Sigmoid colon (tissue), 7 donors: ENCODE data around the gene CACNG1. TPM values are rescaled to one million over a fixed set of nuclear protein-coding genes. Genes with fewer than 3 reads are reported as not detected.

Experiments
- DNase-seq: peaks from one replicate; pipeline ENCODE4 v3.0.0-alpha.2; 2019
- H3K27ac ChIP-seq, 4 donors: fragments of 200-600 bp; sonication (generic); one replicate each; pipeline ENCODE4 v1.5.1; 2016 to 2019; ENCODE audit warnings: mild to moderate bottlenecking in 1 of 4
- H3K27me3 ChIP-seq, 3 donors: fragments of 200-600 bp; sonication (generic); one replicate each; pipeline ENCODE4 v1.5.1; 2019; ENCODE audit warnings: mild to moderate bottlenecking in 1 of 3
- H3K36me3 ChIP-seq, 4 donors: fragments of 200-600 bp; sonication (generic); one replicate each; pipeline ENCODE4 v1.5.1; 2016 to 2019
- H3K4me1 ChIP-seq, 4 donors: fragments of 200-600 bp; sonication (generic); one replicate each; pipeline ENCODE4 v1.5.1; 2017 to 2019
- H3K4me3 ChIP-seq, 4 donors: fragments of 200-600 bp; sonication (generic); one replicate each; pipeline ENCODE4 v1.5.1; 2017 to 2019; ENCODE audit warnings: mild to moderate bottlenecking in 2 of 4, moderate library complexity in 1 of 4
- H3K9me3 ChIP-seq, 4 donors: fragments of 200-600 bp in 3 of 4; sonication (generic) in 3 of 4; one replicate each; pipeline versions ENCODE4 v1.5.1 to v1.6.1; 2013 to 2019
- EP300 ChIP-seq, 4 donors: sonication (generic); formaldehyde crosslinking; IDR thresholded peaks; one replicate each; pipeline ENCODE4 v1.6.1; 2017; ENCODE audit warnings: antibody characterized with exemption in 4 of 4
- POLR2A ChIP-seq, 2 donors: fragments of 450-650 bp; IDR thresholded peaks; one replicate each; pipeline ENCODE4 v1.6.1; 2016; ENCODE audit warnings: antibody characterized with exemption in 2 of 2, mild to moderate bottlenecking in 2 of 2, moderate library complexity in 2 of 2
- POLR2AphosphoS5 ChIP-seq, 4 donors: sonication (generic); formaldehyde crosslinking; IDR thresholded peaks; one replicate each; pipeline ENCODE4 v1.6.1; 2017; ENCODE audit warnings: antibody characterized with exemption in 4 of 4
- WGBS, 2 donors: extraction: QIAGEN DNeasy Blood & Tissue Kit; methylation state at CpG; one replicate each; pipeline ENCODE4 v1.1.7; 2013; 5-methylcytosine and 5-hydroxymethylcytosine counted together
- intact Hi-C: fragments of 100-400 bp; cut with DNase I; formaldehyde crosslinking; loops from one replicate; pipeline ENCODE4 v1.15.1; 2023
- polyA plus RNA-seq, 3 donors: library from polyadenylated mRNA; stranded (reverse); fragments of 200-250 nt; gene quantifications; one replicate each; pipeline ENCODE4 v1.2.3, GENCODE V29; 2013
- total RNA-seq, 4 donors: library from RNA; depleted of rRNA; stranded (reverse); fragments of >200 nt; gene quantifications; one replicate each; pipeline ENCODE4 v1.1.0, GENCODE V29; 2016
- TF ChIP-seq, protein P1 (sequence below), 4 experiments: fragments of 450-650 bp in 3 of 4; fragments of 200-600 bp in 1 of 4; IDR thresholded peaks; one replicate each; pipeline ENCODE4 v1.5.1; 2016 to 2019; ENCODE audit warnings: antibody characterized with exemption in 4 of 4, mild to moderate bottlenecking in 3 of 4, moderate library complexity in 2 of 4
- donor health status: healthy with polysubstance abuse.
- donor health status: Bipolar disorder and iron deficiency.
- donor health status: healthy.

CACNG1 gene, protein sequence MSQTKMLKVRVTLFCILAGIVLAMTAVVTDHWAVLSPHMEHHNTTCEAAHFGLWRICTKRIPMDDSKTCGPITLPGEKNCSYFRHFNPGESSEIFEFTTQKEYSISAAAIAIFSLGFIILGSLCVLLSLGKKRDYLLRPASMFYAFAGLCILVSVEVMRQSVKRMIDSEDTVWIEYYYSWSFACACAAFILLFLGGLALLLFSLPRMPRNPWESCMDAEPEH
- total RNA-seq, result not detected
- not detected for polyA plus RNA-seq

DNA sequence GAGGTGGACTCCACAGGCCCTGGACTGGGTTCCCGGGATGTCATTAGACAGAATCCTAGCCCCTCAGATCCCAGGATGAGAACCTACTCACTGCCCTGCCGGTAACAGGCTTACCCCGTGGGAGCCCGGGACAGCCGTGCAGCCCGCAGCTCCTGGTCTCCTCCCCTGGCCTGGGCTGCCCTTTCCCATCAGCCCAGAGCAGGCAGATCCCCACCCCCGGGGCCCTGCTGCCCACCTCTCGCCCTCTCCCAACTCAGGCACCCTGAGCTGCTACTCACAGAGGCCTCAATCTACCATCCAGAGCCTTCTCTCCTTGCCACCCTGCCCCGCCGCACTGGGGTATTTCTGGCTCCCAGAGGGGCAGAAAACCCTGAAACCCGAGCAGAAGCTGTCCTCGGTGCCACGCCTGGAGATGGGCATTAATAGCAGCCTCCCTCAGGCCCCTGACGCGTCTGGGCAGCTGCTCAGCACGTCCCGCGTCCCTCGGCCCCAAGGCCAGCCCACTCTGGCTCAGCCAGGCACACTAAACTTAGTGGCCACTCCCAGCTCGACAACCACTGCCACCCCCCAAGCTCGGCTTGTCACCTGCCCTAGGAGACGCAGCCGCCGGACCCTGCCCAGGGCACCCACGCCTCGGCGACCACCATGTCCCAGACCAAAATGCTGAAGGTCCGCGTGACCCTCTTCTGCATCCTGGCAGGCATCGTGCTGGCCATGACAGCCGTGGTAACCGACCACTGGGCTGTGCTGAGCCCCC is at the start of gene CACNG1:
Gene CACNG1, plus strand, starts transcription at position 539 of the 757 bp plus-strand sequence. Its CDS starts 107 bp downstream, at position 646.
- Histone ChIP-seq H3K27ac (no peak within 1 kb of the TSS), H3K4me3 (no peak within 1 kb of the TSS), H3K4me1 (no peaks in the 10 kb centered on the region), H3K36me3 (no peaks in the 10 kb centered on the region), H3K27me3 (no peaks in the 10 kb centered on the region), H3K9me3 (peaks cover 0 to 5% (median 5%) of the 10 kb centered on the region in 4 donors)
- intact Hi-C loops, result no loop called here
- DNase-seq, result no peak
- WGBS, 2 donors, result 93 to 94% methylated on average over 32 of the region's 32 CpGs
- TF ChIP-seq EP300 (IDR thresholded peaks at IDR 0.05) (no peak), POLR2AphosphoS5 (IDR thresholded peaks at IDR 0.05) (no peak), POLR2A (IDR thresholded peaks at IDR 0.05) (no peak)
- TF ChIP-seq, protein P1, sequence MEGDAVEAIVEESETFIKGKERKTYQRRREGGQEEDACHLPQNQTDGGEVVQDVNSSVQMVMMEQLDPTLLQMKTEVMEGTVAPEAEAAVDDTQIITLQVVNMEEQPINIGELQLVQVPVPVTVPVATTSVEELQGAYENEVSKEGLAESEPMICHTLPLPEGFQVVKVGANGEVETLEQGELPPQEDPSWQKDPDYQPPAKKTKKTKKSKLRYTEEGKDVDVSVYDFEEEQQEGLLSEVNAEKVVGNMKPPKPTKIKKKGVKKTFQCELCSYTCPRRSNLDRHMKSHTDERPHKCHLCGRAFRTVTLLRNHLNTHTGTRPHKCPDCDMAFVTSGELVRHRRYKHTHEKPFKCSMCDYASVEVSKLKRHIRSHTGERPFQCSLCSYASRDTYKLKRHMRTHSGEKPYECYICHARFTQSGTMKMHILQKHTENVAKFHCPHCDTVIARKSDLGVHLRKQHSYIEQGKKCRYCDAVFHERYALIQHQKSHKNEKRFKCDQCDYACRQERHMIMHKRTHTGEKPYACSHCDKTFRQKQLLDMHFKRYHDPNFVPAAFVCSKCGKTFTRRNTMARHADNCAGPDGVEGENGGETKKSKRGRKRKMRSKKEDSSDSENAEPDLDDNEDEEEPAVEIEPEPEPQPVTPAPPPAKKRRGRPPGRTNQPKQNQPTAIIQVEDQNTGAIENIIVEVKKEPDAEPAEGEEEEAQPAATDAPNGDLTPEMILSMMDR (IDR thresholded peaks at IDR 0.05), result no peak

DNA sequence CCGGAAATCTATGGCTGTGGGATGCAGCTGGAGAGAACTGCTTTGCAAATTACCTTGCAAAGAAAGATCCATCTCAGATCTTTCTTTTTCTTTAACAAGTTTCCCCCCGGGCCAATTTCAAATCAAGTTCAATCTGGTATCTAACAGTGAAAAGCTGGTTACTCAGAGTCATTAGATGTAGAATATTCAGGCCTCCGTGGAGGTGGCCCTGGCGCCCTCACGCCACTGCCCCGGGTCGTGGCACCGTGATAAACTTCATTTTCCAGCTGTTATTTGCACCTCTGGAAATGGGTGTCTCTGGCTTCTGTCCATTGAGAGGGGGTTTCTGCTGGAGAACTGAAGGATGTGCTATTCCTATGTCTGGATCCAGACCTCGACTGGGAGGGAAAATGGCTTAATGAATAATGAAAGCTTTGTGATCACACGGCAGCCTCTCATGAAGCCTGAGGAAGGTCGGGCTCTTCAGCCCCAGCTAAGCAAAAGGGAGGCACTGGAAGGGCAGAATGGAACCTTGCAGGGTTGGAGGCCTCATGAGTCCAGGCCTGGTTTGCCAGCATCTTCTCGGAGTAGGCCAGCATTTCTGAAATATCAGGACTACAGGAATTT is 49.3 kb upstream of the CACNG1 start:
- no peak for TF ChIP-seq EP300 (IDR thresholded peaks at IDR 0.05)
- TF ChIP-seq POLR2AphosphoS5 (IDR thresholded peaks at IDR 0.05), result no peak
- TF ChIP-seq, protein P1 (IDR thresholded peaks at IDR 0.05), result no peak
- TF ChIP-seq POLR2A (IDR thresholded peaks at IDR 0.05), result no peak
- 73 to 81% methylated on average over 12 of the region's 12 CpGs for WGBS, 2 donors
- H3K36me3 ChIP-seq, result no peaks in the 10 kb centered on the region
- no peaks in the 10 kb centered on the region for H3K27me3 ChIP-seq
- H3K4me3 ChIP-seq, result no peak overlapping the region
- H3K9me3 ChIP-seq, result no peaks in the 10 kb centered on the region
- intact Hi-C loops, result no loop called here
- no peaks in the 10 kb centered on the region for H3K4me1 ChIP-seq
- H3K27ac ChIP-seq, result no peak overlapping the region
- DNase-seq, result no peak

DNA sequence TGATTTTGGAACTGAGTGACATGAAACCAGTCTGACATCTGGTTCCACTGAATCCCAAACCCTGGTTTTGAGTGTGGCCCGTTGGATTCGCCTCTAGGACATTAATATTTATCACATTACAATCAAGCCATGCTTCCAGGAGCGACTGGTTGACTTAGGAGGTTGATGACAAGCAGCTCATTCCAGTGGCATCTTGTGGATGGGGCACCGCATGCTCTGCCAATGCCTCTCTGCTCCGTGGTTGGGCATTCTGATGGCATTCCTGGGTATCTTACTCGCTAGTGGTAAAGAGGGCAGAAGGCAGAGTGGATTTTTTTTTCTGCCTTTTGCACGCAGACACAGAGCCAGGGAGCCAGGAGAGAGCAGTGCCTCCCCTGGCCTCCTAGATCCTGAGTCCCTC is 48.4 kb upstream of the CACNG1 start:
- no peaks in the 10 kb centered on the region for H3K27me3 ChIP-seq
- no peak overlapping the region for H3K4me3 ChIP-seq
- WGBS, 2 donors, result 86 to 94% methylated on average over 7 of the region's 7 CpGs
- H3K36me3 ChIP-seq, result no peaks in the 10 kb centered on the region
- no peak for TF ChIP-seq EP300 (IDR thresholded peaks at IDR 0.05)
- TF ChIP-seq POLR2A (IDR thresholded peaks at IDR 0.05), result no peak
- TF ChIP-seq, protein P1 (IDR thresholded peaks at IDR 0.05), result no peak
- TF ChIP-seq POLR2AphosphoS5 (IDR thresholded peaks at IDR 0.05), result no peak
- no peaks in the 10 kb centered on the region for H3K4me1 ChIP-seq
- no peaks in the 10 kb centered on the region for H3K9me3 ChIP-seq
- DNase-seq, result no peak
- intact Hi-C loops, result no loop called here
- no peak overlapping the region for H3K27ac ChIP-seq

DNA sequence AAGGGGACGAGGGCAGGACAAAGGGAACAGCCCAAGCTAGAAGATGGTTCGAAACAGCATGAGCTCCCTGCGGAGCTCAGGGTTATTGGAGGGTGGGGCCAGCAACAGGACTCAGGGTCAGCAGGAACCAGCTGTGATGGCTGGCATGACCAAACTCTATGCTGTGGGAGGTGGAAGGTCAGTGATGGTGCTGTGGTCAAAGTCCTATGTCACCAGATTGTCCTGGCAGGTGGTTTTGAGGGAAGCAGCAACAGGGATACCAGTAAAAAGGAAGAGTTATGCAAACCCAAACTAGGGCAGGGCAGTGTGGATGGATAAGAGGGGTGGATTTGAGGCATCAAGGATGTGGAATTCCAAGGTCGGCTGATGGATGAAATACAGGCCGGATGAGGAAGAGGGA is 47.4 kb upstream of the CACNG1 start:
- Histone ChIP-seq H3K36me3 (no peaks in the 10 kb centered on the region), H3K4me3 (no peak overlapping the region), H3K9me3 (no peaks in the 10 kb centered on the region), H3K4me1 (no peaks in the 10 kb centered on the region), H3K27ac (no peak overlapping the region), H3K27me3 (no peaks in the 10 kb centered on the region)
- DNase-seq, result no peak
- intact Hi-C loops, result no loop called here
- 85 to 88% methylated on average over 5 of the region's 5 CpGs for WGBS, 2 donors
- TF ChIP-seq POLR2A (IDR thresholded peaks at IDR 0.05) (no peak), EP300 (IDR thresholded peaks at IDR 0.05) (no peak), POLR2AphosphoS5 (IDR thresholded peaks at IDR 0.05) (no peak)
- TF ChIP-seq, protein P1 (IDR thresholded peaks at IDR 0.05), result no peak
